Ectodermal cell (in vitro differentiated cells): ENCODE measurements around the gene ALDH4A1.

Source experiments
- H3K27ac ChIP-seq: 2 replicates; pipeline ENCODE4 v1.7.0; 2013; ENCODE audit warnings: mild to moderate bottlenecking, low read depth, low read length; ENCODE audit not compliant: insufficient read depth, poor library complexity, severe bottlenecking
- H3K27me3 ChIP-seq: 2 replicates; pipeline ENCODE4 v1.7.0; 2013; ENCODE audit warnings: mild to moderate bottlenecking, low read length; ENCODE audit not compliant: insufficient read depth, control insufficient read depth, poor library complexity, severe bottlenecking
- H3K36me3 ChIP-seq: one replicate; pipeline ENCODE4 v1.7.0; 2013; ENCODE audit warnings: low read length; ENCODE audit not compliant: control insufficient read depth, insufficient read depth
- H3K4me1 ChIP-seq: one replicate; pipeline ENCODE4 v1.7.0; 2013; ENCODE audit warnings: low read length; ENCODE audit not compliant: control insufficient read depth, insufficient read depth
- H3K4me3 ChIP-seq: 2 replicates; pipeline ENCODE4 v1.7.0; 2013; ENCODE audit warnings: low read depth, low read length, control low read depth; ENCODE audit not compliant: insufficient read depth
- H3K9me3 ChIP-seq: 2 replicates; pipeline ENCODE4 v1.7.0; 2013; ENCODE audit warnings: mild to moderate bottlenecking, low read length, moderate library complexity; ENCODE audit not compliant: control insufficient read depth
- WGBS, 2 experiments: methylation state at CpG; one replicate each; pipeline ENCODE4 v1.1.7; 2013; ENCODE audit warnings: missing lambda C conversion rate in 2 of 2; 5-methylcytosine and 5-hydroxymethylcytosine counted together

ALDH4A1 gene

GRCh38 chr1:18922319-18922726 is 20.0 kb upstream of the ALDH4A1 start:
- Histone ChIP-seq H3K27me3 (no peaks in the 10 kb centered on the region), H3K4me1 (peaks cover 15% of the 10 kb centered on the region), H3K27ac (no peak overlapping the region), H3K4me3 (no peak overlapping the region), H3K9me3 (no peaks in the 10 kb centered on the region), H3K36me3 (no peaks in the 10 kb centered on the region)
- WGBS, 2 experiments, result 55 to 65% methylated on average over 7 to 8 of the region's 8 CpGs

GRCh38 chr1:18921516-18922251 is 19.3 kb upstream of the ALDH4A1 start:
- Histone ChIP-seq H3K27me3 (no peaks in the 10 kb centered on the region), H3K36me3 (no peaks in the 10 kb centered on the region), H3K4me1 (peaks cover 14% of the 10 kb centered on the region), H3K27ac (no peak overlapping the region), H3K4me3 (no peak overlapping the region), H3K9me3 (no peaks in the 10 kb centered on the region)
- 91 to 92% methylated on average over 17 of the region's 17 CpGs for WGBS, 2 experiments

GRCh38 chr1:18920931-18921330 is 18.6 kb upstream of the ALDH4A1 start:
- no peaks in the 10 kb centered on the region for H3K27me3 ChIP-seq
- WGBS, 2 experiments, result 95 to 97% methylated on average over 7 of the region's 7 CpGs
- H3K9me3 ChIP-seq, result no peaks in the 10 kb centered on the region
- no peak overlapping the region for H3K27ac ChIP-seq
- no peaks in the 10 kb centered on the region for H3K36me3 ChIP-seq
- no peak overlapping the region for H3K4me3 ChIP-seq
- H3K4me1 ChIP-seq, result peaks cover 11% of the 10 kb centered on the region

- Histone ChIP-seq H3K9me3 (no peaks in the 10 kb centered on the region), H3K27me3 (no peaks in the 10 kb centered on the region), H3K4me3 (no peak overlapping the region), H3K4me1 (peaks cover 11% of the 10 kb centered on the region), H3K36me3 (no peaks in the 10 kb centered on the region), H3K27ac (no peak overlapping the region)
- 95% methylated on average over 12 of the region's 12 CpGs for WGBS, 2 experiments
Measured at GRCh38 chr1:18919956-18920355, 17.6 kb upstream of the ALDH4A1 start.

GRCh38 chr1:18919197-18919905 is 17.0 kb upstream of the ALDH4A1 start:
- no peak overlapping the region for H3K4me3 ChIP-seq
- H3K9me3 ChIP-seq, result no peaks in the 10 kb centered on the region
- peaks cover 11% of the 10 kb centered on the region for H3K4me1 ChIP-seq
- H3K27ac ChIP-seq, result no peak overlapping the region
- no peaks in the 10 kb centered on the region for H3K36me3 ChIP-seq
- 92% methylated on average over 29 to 31 of the region's 31 CpGs for WGBS, 2 experiments
- H3K27me3 ChIP-seq, result no peaks in the 10 kb centered on the region

- Histone ChIP-seq H3K27ac (no peak overlapping the region), H3K9me3 (no peaks in the 10 kb centered on the region), H3K27me3 (no peaks in the 10 kb centered on the region), H3K4me1 (peaks cover 11% of the 10 kb centered on the region), H3K4me3 (no peak overlapping the region), H3K36me3 (no peaks in the 10 kb centered on the region)
- 94% methylated on average over 14 of the region's 14 CpGs for whole genome bisulfite sequencing, 2 experiments
Measured at GRCh38 chr1:18918417-18918816, 16.1 kb upstream of the ALDH4A1 start.

- Histone ChIP-seq H3K9me3 (no peaks in the 10 kb centered on the region), H3K27me3 (no peaks in the 10 kb centered on the region), H3K4me3 (no peak overlapping the region), H3K36me3 (no peaks in the 10 kb centered on the region), H3K4me1 (peaks cover 4% of the 10 kb centered on the region), H3K27ac (no peak overlapping the region)
- WGBS, 2 experiments, result 87 to 88% methylated on average over 30 of the region's 30 CpGs
Measured at GRCh38 chr1:18917071-18917799, 14.9 kb upstream of the ALDH4A1 start.

GRCh38 chr1:18915341-18915740 is 13.0 kb upstream of the ALDH4A1 start:
- 89 to 94% methylated on average over 7 of the region's 7 CpGs for WGBS, 2 experiments
- no peaks in the 10 kb centered on the region for H3K4me1 ChIP-seq
- H3K4me3 ChIP-seq, result no peak overlapping the region
- H3K27me3 ChIP-seq, result no peaks in the 10 kb centered on the region
- H3K27ac ChIP-seq, result no peak overlapping the region
- no peaks in the 10 kb centered on the region for H3K9me3 ChIP-seq
- H3K36me3 ChIP-seq, result no peaks in the 10 kb centered on the region

GRCh38 chr1:18913065-18913835 is 10.9 kb upstream of the ALDH4A1 start:
- no peak overlapping the region for H3K27ac ChIP-seq
- 43 to 46% methylated on average over 22 of the region's 22 CpGs for WGBS, 2 experiments
- no peaks in the 10 kb centered on the region for H3K27me3 ChIP-seq
- H3K4me1 ChIP-seq, result no peaks in the 10 kb centered on the region
- H3K36me3 ChIP-seq, result no peaks in the 10 kb centered on the region
- no peak overlapping the region for H3K4me3 ChIP-seq
- H3K9me3 ChIP-seq, result no peaks in the 10 kb centered on the region
